ENCODE data around the gene ME3.
A peak's percentile ranks its signal among the peaks of the same experiment; 100 is the strongest.

The ME3 gene

DNA sequence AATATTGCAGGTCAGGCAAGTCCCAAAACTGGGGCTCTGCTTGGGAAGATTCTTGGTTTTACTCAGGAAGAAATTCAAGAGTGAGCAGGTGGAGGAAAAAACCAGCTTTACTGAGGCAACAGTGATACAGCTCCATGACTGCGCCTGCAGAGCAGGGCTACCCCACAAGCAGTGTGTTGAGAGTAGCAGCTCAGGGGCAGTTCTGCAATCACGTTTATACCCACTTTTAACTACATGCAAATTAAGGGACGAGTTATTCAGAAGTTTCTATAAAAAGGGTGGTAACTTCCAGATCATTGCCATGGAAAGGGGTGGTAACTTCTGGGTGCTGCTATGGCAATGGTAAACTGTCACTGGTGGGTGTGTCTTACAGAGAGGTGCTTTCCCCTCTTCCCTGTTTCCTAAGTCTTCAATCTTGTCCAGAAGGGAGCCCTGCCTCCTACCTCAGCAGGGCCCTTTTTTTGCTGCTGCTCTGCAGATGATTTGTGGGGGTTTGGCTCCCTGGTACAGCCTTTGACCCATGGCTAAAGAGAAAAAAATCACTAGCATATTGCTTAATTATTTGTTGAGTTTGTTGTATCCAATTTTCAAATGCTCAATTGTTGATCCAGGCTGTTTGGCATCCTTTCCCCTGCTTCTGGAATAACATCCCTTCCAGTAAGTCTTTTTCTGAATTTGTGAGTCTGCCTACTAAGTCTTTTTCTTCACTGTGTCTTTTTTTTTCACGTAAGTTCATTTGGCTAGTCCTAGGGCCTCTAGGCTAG is 30.0 kb upstream of the ME3 start:
- H3K4me1 Mint-ChIP-seq, result no peaks in the 10 kb centered on the region
- H3K27me3 Mint-ChIP-seq, result peaks cover 5% of the 10 kb centered on the region
- no peak overlapping the region for H3K4me3 Mint-ChIP-seq
- ATAC-seq, result no peak
- H3K9me3 Mint-ChIP-seq, result no peaks in the 10 kb centered on the region
- H3K36me3 Mint-ChIP-seq (ENCODE audit: low read depth), result no peaks in the 10 kb centered on the region
- no peak for DNase-seq
- H3K27ac Mint-ChIP-seq, result no peak overlapping the region

GRCh38 chr11:86699040-86699791 is 26.8 kb upstream of the ME3 start:
- peaks cover 2% of the 10 kb centered on the region for H3K27me3 Mint-ChIP-seq
- H3K4me3 Mint-ChIP-seq, result no peak overlapping the region
- ATAC-seq, result no peak
- DNase-seq, result no peak
- no peaks in the 10 kb centered on the region for H3K9me3 Mint-ChIP-seq
- no peaks in the 10 kb centered on the region for H3K4me1 Mint-ChIP-seq
- no peak overlapping the region for H3K27ac Mint-ChIP-seq
- H3K36me3 Mint-ChIP-seq (ENCODE audit: low read depth), result no peaks in the 10 kb centered on the region

DNA sequence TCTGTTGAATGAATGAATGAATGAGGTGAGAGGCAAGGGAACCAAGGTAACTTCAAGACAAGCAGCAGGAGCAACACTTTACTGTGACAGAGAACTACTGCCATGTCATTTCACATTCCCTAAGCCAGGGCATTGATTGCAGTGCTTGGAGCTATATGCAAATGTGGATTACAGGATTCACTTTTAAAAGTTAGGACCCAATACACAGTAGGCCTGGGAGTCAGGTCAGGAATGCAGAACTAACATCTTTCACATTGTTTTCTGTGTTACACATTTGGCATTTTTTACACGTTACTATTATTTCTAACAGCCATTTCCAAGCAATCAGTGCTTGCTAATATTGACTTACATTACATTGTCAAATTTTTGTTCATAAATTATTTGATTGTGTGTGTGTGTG is 26.2 kb upstream of the ME3 start:
- Mint-ChIP-seq H3K27ac (no peak overlapping the region), H3K36me3 (ENCODE audit: low read depth) (no peaks in the 10 kb centered on the region)
- no peak for ATAC-seq

DNA sequence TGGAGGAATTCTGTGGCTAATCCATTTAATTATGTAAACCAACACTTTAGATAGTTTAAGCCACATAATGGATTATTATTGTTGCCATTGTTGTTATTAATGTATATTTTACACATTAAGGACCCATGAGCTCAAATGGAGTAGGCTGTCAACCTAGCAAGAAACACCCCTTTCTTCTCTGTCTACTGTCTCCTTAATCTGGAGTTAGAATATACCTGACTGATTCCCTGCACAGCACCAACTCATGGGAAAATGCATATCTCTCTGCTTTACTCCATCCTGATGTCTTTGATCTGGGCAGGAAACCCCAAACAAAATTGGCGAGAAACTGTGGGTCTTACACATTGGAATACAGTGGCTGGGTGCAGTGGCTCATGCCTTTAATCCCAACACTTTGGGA is 24.0 kb upstream of the ME3 start:
- Mint-ChIP-seq H3K27me3 (peaks cover 2% of the 10 kb centered on the region), H3K9me3 (no peaks in the 10 kb centered on the region), H3K4me1 (no peaks in the 10 kb centered on the region), H3K27ac (no peak overlapping the region), H3K36me3 (ENCODE audit: low read depth) (no peaks in the 10 kb centered on the region), H3K4me3 (no peak overlapping the region)
- DNase-seq, result no peak
- no peak for ATAC-seq

More for the DNA sequence above, 26.2 kb upstream of the ME3 start:
- Mint-ChIP-seq H3K4me1 (no peaks in the 10 kb centered on the region), H3K27me3 (peaks cover 2% of the 10 kb centered on the region), H3K4me3 (no peak overlapping the region), H3K9me3 (no peaks in the 10 kb centered on the region)
- no peak for DNase-seq

GRCh38 chr11:86696004-86696403 is 23.6 kb upstream of the ME3 start:
- DNase-seq, result no peak
- no peak overlapping the region for H3K4me3 Mint-ChIP-seq
- no peaks in the 10 kb centered on the region for H3K9me3 Mint-ChIP-seq
- peaks cover 2% of the 10 kb centered on the region for H3K27me3 Mint-ChIP-seq
- H3K4me1 Mint-ChIP-seq, result no peaks in the 10 kb centered on the region
- no peak overlapping the region for H3K27ac Mint-ChIP-seq
- ATAC-seq, result no peak
- no peaks in the 10 kb centered on the region for H3K36me3 Mint-ChIP-seq (ENCODE audit: low read depth)

DNA sequence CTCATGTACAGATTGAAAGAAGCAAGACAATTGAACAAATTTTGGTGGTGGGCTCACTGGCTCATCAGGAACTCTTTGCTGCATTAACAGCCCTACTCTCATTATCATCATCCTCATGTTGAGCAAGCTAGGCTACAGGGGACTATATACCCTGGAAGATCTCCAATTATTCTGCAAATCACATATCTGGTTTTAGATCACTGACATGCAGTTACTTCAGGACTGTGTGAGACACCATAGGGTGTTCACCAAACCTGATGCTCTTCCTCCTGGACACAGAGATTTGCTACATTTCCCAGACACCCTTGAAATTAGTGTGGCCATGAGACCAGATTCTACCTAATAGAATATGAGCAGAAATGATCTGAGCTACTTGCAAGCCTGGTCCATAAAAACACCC is 23.0 kb upstream of the ME3 start:
- DNase-seq, result no peak
- H3K27me3 Mint-ChIP-seq, result peaks cover 2% of the 10 kb centered on the region
- no peak for ATAC-seq
- no peak overlapping the region for H3K4me3 Mint-ChIP-seq
- no peaks in the 10 kb centered on the region for H3K36me3 Mint-ChIP-seq (ENCODE audit: low read depth)
- H3K4me1 Mint-ChIP-seq, result no peaks in the 10 kb centered on the region
- no peak overlapping the region for H3K27ac Mint-ChIP-seq
- no peaks in the 10 kb centered on the region for H3K9me3 Mint-ChIP-seq

GRCh38 chr11:86693518-86693917 is 21.1 kb upstream of the ME3 start:
- Mint-ChIP-seq H3K4me3 (no peak overlapping the region), H3K9me3 (no peaks in the 10 kb centered on the region), H3K36me3 (ENCODE audit: low read depth) (no peaks in the 10 kb centered on the region)

GRCh38 chr11:86692746-86693145 is 20.3 kb upstream of the ME3 start:
- no peak for DNase-seq
- Mint-ChIP-seq H3K27ac (no peak overlapping the region), H3K9me3 (no peaks in the 10 kb centered on the region), H3K27me3 (no peaks in the 10 kb centered on the region), H3K36me3 (ENCODE audit: low read depth) (no peaks in the 10 kb centered on the region), H3K4me1 (peaks cover 12% of the 10 kb centered on the region), H3K4me3 (no peak overlapping the region)
- ATAC-seq, result no peak

More at GRCh38 chr11:86693518-86693917, 21.1 kb upstream of the ME3 start:
- Mint-ChIP-seq H3K27me3 (no peaks in the 10 kb centered on the region), H3K27ac (no peak overlapping the region), H3K4me1 (peaks cover 4% of the 10 kb centered on the region)
- ATAC-seq, result no peak
- DNase-seq, result no peak

GRCh38 chr11:86692317-86692716 is 19.9 kb upstream of the ME3 start:
- DNase-seq (no peak), ATAC-seq (no peak)
- Mint-ChIP-seq H3K36me3 (ENCODE audit: low read depth) (no peaks in the 10 kb centered on the region), H3K9me3 (no peaks in the 10 kb centered on the region), H3K4me3 (no peak overlapping the region), H3K27me3 (no peaks in the 10 kb centered on the region), H3K4me1 (peaks cover 15% of the 10 kb centered on the region), H3K27ac (no peak overlapping the region)

- H3K4me1 Mint-ChIP-seq, result peaks cover 22% of the 10 kb centered on the region
- no peak for DNase-seq
- H3K27me3 Mint-ChIP-seq, result no peaks in the 10 kb centered on the region
- H3K27ac Mint-ChIP-seq, result peak overlapping the region; percentile 78
- H3K9me3 Mint-ChIP-seq, result no peaks in the 10 kb centered on the region
- no peak overlapping the region for H3K4me3 Mint-ChIP-seq
- peak; percentile 74 for ATAC-seq
- H3K36me3 Mint-ChIP-seq (ENCODE audit: low read depth), result no peaks in the 10 kb centered on the region
These were observed 16.2 kb upstream of the ME3 start for GRCh38 chr11:86688398-86689179.

GRCh38 chr11:86687185-86687778 is 14.9 kb upstream of the ME3 start:
- Mint-ChIP-seq H3K4me3 (no peak overlapping the region), H3K27ac (peak overlapping the region; percentile 78), H3K9me3 (no peaks in the 10 kb centered on the region), H3K36me3 (ENCODE audit: low read depth) (no peaks in the 10 kb centered on the region), H3K4me1 (peaks cover 22% of the 10 kb centered on the region), H3K27me3 (no peaks in the 10 kb centered on the region)
- DNase-seq, result no peak
- peak; percentile 71 for ATAC-seq

- peaks cover 22% of the 10 kb centered on the region for H3K4me1 Mint-ChIP-seq
- H3K27me3 Mint-ChIP-seq, result no peaks in the 10 kb centered on the region
- ATAC-seq (no peak), DNase-seq (no peak)
- no peaks in the 10 kb centered on the region for H3K36me3 Mint-ChIP-seq (ENCODE audit: low read depth)
- H3K27ac Mint-ChIP-seq, result no peak overlapping the region
- H3K9me3 Mint-ChIP-seq, result no peaks in the 10 kb centered on the region
- H3K4me3 Mint-ChIP-seq, result no peak overlapping the region
These were observed 14.1 kb upstream of the ME3 start for GRCh38 chr11:86686531-86686930.

- no peaks in the 10 kb centered on the region for H3K36me3 Mint-ChIP-seq (ENCODE audit: low read depth)
- H3K9me3 Mint-ChIP-seq, result no peaks in the 10 kb centered on the region
- H3K27me3 Mint-ChIP-seq, result no peaks in the 10 kb centered on the region
- ATAC-seq (no peak), DNase-seq (no peak)
- no peak overlapping the region for H3K4me3 Mint-ChIP-seq
- no peaks in the 10 kb centered on the region for H3K4me1 Mint-ChIP-seq
- no peak overlapping the region for H3K27ac Mint-ChIP-seq
These were observed 9.0 kb upstream of the ME3 start for GRCh38 chr11:86681483-86681756.

GRCh38 chr11:86680716-86681482 is 8.5 kb upstream of the ME3 start:
- H3K27ac Mint-ChIP-seq, result no peak overlapping the region
- no peak for ATAC-seq

More at GRCh38 chr11:86680716-86681482, 8.5 kb upstream of the ME3 start:
- no peaks in the 10 kb centered on the region for H3K36me3 Mint-ChIP-seq (ENCODE audit: low read depth)
- H3K4me3 Mint-ChIP-seq, result no peak overlapping the region
- no peaks in the 10 kb centered on the region for H3K9me3 Mint-ChIP-seq
- DNase-seq, result no peak
- no peaks in the 10 kb centered on the region for H3K27me3 Mint-ChIP-seq
- H3K4me1 Mint-ChIP-seq, result no peaks in the 10 kb centered on the region
